NCI-H2081 (cell line): ENCODE results near the gene CREB3L4.
A peak's percentile ranks its signal among the peaks of the same experiment; 100 is the strongest.
"Not testable (repeated sequence)": the region's sequence is repeated elsewhere in the genome, so short reads cannot be mapped to it uniquely, and the experiment has no call there.

Source experiments
- DNase-seq, 2 experiments: peaks; one replicate each; lab custom pipeline; 2025; lab: John Stamatoyannopoulos, UW

CREB3L4 gene

DNA sequence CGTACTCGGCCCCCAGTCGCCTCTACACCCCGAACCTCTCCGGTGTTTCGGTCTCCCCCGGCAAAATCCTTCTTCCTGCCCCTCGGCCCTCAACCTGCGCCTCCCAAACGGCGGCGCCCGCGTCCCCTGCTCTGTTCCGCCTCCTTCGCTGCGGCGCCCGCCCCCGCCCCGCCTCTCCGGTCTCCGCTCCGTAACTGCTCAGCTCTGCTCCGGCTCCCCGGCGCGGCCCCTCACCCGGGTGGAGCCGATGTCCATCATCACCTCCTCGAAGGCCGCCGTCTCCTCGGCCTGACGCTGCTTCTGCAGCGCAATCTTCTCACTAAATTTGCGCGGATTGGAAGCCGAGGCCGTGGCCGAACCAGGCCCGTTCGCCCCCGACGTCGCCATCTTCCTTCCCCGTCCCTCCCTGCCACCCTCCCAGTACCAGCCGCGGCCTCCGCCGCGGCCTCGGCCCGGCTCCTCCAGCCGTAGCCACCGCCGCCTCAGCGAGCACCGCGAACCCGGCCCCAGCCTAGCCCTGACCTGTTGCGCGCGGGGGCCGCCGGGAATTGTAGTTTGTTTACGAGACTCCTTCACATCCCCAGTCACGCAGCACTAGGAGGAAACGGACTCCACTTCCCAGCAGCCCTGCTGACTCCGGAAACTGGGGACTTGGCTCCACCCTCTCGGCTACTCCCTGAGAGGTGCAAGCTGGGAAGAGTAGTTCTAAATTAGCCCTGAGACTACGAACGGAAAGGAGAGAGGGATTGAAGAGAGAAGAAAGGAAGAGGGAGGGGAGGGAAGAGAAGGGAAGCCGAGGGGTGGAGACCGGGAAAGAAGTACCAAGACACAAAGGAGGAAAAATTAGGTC, 9.4 kb upstream of the CREB3L4 start, which contains the start of gene CRTC2:
TSS of gene CRTC2 (minus strand) at position 502 of the 850 bp plus-strand sequence. CDS start at position 387, 115 bp downstream.
- DNase-seq: peak; percentile 99 to 100

DNA sequence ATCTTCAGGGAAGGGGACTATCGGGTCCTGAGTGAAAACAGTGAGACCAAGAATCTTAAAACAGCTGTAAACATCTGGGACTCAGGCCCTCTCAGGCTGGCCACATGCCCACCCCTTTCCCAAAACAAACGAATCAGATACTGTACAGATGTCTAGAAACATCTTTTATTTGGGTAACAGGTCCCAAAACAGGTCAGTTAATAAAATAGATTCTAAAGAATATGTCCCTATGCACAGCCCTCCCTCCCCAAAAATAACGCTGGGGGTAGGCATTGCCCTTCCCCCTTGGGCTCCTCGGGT, 8.8 kb upstream of the CREB3L4 start:
- no peak for DNase-seq

DNA sequence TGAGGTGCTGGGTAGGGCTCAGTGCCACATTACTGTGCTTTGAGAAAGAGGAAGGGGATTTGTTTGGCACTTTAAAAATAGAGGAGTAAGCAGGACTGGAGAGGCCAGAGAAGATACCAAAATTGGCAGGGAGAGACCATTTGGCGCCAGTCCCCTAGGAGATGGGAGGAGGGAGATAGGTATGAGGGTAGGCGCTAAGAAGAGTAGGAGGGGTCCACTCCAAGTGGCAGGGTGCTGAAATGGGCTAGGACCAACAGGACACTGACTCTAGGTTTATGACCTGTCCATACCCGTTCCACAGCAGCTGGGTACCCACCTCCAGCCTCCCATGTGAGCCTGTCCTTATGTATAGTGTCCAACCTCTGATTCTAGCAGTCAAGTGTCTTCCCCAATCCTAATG, 8.2 kb upstream of the CREB3L4 start:
- no peak for DNase-seq

DNA sequence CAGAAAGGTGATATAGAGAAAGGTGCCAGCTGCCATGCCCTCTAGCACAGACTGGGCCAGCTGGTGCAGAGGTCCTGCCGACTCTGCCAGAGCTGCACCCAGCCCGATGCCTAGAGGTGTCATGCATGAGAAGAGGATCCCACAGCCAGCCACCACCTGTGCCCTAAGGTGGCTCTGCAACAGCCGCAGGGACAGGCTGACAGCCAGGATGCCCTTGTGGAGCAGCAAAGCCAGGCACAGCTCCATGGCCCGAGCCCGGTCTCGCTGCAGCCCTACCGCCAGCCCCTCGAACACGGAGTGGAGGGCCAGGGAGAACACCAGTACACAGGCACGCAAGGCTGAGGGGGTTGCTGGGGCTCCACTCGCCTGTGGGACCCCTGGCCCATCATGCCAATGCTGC, 7.5 kb upstream of the CREB3L4 start:
- DNase-seq: no peak

DNA sequence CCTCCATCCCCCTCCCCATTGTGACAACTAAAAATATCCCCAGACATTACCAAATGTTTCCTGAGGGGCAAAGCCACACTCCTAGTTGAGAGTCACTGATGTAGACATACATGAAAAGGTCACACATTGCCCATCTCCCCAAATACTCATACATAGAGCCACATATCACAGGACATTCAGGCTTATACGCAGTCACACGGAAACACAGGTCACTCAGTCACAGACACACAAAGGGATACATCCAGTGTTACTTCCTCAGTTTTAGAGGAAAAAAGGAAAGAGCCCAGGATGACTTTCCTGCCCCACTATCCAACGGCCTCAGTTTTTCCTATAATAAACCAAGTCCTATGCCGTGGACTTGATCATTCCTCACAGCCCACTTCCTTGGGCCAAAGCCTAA, 6.3 kb upstream of the CREB3L4 start:
- DNase-seq: no peak

DNA sequence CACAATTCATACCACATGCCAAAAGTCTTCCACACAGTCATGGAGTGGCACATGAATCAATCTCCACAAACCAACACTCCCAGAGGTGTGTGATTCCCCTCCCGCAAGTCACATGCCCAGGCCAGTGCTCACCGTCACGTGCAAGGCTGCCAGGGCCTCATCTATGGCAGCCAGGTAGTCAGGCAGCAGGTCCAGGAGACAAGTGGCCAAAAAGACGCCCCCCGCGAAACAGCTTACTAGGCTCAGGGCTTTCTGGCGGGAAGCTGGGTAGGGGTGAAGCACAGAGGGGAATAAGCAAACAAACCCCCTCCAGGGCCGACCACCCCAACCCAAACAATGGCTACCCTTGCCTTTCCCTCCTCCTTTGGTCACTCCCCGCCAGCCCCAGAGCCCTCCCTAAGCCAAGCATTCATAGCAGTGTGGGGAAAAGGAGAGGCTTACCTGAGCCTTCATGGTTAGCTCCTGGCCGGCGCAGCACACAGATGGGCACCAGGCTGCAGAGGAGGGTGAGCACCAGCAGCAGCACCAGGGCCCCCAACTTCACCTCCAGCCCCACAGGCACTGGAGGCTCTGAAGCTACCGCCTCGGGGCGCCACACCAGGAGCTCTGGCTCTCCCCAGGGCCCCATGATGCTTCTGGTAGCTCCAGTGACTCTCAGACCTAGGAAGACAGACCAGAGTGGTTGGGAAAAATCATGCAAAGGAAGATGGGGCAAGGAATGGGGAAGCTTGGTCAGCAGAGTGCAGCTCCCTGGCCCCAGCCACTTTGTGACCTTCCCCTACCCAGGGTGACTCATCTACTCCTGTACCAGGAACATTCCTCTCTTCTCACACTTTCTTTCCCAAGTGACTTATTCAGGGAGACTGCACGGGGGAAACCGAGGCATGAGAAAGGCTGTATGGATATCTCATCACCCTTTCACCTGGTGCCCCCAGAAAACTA, 5.3 kb upstream of the CREB3L4 start:
- no peak for DNase-seq

- DNase-seq: peak; percentile 99 to 100
Measured at GRCh38 chr1:153963030-153963849, 4.5 kb upstream of the CREB3L4 start, which contains the start of gene SLC39A1. TSS of gene SLC39A1 (minus strand) at chr1:153963537. CDS start at chr1:153962715, 822 bp downstream.

DNA sequence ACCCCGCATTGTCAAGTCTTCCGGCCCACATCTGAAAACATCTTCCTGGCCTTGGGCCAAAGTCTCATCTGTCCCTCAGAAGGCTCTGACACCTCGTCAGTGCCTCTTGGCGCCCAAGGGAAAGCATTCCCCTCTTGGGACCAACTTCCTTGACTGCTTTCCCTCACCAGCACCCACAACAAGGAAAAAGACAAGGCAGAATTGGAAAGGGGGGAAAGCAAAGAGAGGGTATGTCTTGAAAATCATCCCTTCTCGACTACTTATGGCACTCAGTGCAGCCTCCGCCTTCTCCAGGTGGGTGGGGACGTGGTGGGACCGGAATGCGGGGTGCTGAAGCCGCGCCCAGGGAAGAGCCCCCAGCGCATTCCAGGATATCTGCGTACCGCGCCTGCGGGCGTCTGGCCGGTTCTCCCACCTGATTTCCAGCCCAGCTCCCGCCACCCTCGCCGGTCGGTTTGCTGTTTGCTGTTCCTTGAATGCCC, 3.8 kb upstream of the CREB3L4 start:
- peak; percentile 30 to 60 for DNase-seq

GRCh38 chr1:153968000-153968363, 280 bp downstream of the CREB3L4 start:
- DNase-seq: peak; percentile 48 to 55

DNA sequence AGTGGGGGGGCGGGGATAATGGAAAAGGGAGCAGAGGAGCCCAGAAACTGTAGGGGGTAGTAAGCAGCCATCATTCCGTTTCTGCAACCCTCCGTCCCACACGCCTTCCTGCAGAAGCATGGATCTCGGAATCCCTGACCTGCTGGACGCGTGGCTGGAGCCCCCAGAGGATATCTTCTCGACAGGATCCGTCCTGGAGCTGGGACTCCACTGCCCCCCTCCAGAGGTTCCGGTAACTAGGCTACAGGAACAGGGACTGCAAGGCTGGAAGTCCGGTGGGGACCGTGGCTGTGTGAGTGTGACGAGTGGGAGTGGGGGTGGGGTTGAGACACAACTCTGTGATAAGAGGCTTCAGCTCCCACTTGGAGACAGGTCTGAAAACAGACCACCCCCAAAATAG, 706 bp downstream of the CREB3L4 start:
- peak in 1 of 2 experiments; percentile 34 for DNase-seq

- DNase-seq: no peak
Measured at GRCh38 chr1:153968972-153969371, 1.3 kb downstream of the CREB3L4 start.

GRCh38 chr1:153970346-153970745, 2.6 kb downstream of the CREB3L4 start:
- DNase-seq: no peak

- no peak for DNase-seq
Measured at GRCh38 chr1:153973071-153973470, 5.4 kb downstream of the CREB3L4 start.

GRCh38 chr1:153973525-153973924, 5.8 kb downstream of the CREB3L4 start:
- no peak for DNase-seq

GRCh38 chr1:153976819-153977249, 9.1 kb downstream of the CREB3L4 start:
- peak in 1 of 2 experiments; percentile 58 for DNase-seq

GRCh38 chr1:153977250-153978240, 9.8 kb downstream of the CREB3L4 start, which contains the start of gene JTB:
TSS of gene JTB (minus strand) at chr1:153977674. CDS start at chr1:153977252, 422 bp downstream.
- DNase-seq: peak; percentile 93 to 96

DNA sequence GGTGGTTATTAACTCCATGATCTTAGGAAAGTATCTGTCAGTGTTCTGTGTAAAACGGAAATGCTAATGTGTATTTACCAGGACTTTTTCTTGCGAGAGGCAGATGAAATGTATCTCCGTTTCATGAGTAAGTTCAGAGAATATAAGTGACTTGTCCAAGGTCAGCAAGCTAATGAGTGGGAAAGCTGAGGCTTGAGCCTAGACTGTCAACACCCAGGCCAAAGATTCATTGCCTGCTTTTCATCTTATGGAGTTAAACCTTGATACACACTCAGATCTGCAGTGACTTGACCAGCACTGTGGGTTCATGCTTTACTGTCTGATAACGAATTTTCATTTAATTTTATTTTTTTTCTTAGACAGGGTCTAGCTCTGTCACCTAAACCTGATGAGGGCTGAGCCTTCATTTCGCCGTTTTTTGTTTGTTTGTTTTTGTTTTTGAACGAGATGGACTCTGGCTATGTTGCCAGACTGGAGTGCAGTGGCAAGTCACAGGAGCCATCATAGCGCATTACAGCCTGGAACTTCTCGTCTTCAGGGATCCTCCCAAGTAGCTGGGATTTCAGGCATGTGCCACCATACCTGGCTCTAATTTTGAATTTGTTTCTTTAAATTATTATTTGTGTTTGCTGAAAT, 10.7 kb downstream of the CREB3L4 start:
- no peak for DNase-seq

- DNase-seq: not testable (repeated sequence)
Measured at GRCh38 chr1:153979091-153979490, 11.4 kb downstream of the CREB3L4 start.

DNA sequence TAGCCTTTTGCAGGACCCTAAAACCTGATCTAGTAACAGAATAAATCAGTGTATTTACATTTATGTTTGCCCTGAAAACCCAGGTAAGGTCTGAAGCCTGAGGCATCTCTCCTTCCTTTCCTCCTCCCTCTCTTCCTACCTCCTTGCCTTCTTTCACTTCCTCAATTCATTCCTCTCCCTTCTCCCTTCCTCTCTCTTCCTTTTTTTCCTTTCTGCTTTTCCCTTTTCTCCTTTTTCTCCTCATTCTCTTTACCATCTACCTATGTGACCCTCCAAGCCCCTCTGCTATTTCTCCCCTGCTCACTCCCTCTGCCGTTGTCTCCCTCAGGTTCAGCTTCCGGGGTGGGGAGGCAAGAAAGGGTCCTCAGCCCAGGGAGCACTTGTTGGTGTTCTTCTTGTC, 14.0 kb downstream of the CREB3L4 start:
- not testable (repeated sequence) for DNase-seq
